HG03520 (cell line): ENCODE data around the gene ADAT3.
A peak's percentile ranks its signal among the peaks of the same experiment; 100 is the strongest.
"Not testable (repeated sequence)": the region's sequence is repeated elsewhere in the genome, so short reads cannot be mapped to it uniquely, and the experiment has no call there.

ENCODE experiments used
- ATAC-seq: cut with Tn5 transposase; IDR thresholded peaks from one replicate; pipeline ENCODE4 v1.9.1; 2021; ENCODE audit warnings: mild to moderate bottlenecking, moderate library complexity; ENCODE audit not compliant: unreplicated experiment

The ADAT3 gene

GRCh38 chr19:1866693-1867348 lies 38.4 kb upstream of the ADAT3 start:
- ATAC-seq, result no peak

DNA sequence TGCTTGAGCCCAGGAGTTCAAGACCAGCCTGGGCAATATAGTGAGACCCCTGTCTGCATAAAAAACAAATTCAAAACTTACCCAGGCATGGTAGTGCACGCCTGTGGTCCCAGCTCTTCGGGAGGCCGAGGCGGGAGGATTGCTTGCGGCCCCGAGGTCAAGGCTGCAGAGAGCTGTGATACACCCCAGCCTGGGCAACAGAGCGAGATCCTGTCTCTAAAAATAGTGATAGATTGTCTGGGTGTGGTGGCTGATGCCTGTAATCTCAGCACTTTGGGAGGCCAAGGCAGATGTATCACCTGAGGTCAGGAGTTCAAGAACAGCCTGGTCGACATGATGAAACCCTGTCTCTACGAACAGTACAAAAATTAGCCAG lies 37.9 kb upstream of the ADAT3 start:
- no peak for ATAC-seq

DNA sequence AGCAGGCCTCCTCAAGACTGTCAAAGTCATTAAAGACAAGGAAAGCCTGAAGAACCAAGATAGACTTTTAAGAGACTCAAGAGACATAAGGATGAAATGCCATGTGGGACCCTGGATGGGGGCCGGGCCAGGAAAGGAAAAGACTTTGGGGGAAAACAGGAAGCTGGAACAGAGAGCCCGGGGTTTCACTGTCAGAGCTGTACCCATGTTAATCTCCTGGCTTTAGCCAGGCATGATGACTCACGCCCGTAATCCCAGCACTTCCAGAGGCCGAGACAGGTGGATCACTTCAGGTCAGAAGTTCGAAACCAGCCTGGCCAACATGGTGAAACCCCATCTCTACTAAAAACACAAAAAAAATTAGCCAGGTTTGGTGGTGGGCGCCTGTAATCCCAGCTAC lies 36.2 kb upstream of the ADAT3 start:
- ATAC-seq, result no peak

DNA sequence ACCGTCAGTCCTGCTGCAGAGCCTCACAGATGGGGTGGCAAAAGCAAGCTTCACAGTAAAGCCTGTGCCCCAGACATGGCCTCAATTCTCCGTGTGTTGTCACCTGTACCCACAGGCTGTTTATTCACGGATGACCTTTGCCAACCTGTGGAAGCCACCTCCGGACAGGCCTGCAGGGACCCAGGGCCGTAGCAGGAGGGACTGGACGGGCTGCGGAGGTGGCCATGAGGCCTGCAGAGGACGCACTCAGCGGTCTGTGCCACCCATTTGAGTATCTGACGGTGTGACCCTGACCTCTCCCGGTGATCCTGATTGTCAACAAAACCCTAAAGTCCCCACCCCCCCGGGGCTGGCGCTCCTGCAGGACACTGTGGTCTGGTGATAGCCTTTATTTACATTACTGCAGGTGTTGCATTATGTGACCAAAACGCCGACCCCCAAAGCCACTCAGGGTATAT lies 34.0 kb upstream of the ADAT3 start:
- ATAC-seq, result no peak

DNA sequence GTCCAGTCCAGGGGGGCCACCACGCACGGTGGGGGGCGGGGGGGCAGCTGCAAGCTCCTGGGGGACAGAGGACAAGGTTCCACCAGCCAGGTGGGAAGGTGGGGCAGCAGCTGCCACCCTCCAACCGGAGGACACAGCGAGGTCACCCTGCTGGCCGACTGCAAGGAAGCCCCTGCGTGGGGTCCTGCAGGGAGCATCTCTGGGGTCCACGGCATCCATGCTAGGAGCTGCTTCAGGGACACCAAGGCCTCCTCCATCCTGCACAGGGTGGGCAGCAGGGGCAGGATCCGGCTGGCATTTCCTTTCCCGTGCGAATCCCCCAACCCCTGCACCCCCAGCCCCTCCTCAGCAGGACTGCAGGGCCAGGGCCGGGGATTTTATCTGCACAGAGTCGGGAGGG lies 33.6 kb upstream of the ADAT3 start:
- ATAC-seq, result no peak

- no peak for ATAC-seq
Observed at GRCh38 chr19:1872807-1873523, 32.2 kb upstream of the ADAT3 start.

- ATAC-seq, result no peak
Observed at GRCh38 chr19:1873524-1874473, 31.4 kb upstream of the ADAT3 start.

DNA sequence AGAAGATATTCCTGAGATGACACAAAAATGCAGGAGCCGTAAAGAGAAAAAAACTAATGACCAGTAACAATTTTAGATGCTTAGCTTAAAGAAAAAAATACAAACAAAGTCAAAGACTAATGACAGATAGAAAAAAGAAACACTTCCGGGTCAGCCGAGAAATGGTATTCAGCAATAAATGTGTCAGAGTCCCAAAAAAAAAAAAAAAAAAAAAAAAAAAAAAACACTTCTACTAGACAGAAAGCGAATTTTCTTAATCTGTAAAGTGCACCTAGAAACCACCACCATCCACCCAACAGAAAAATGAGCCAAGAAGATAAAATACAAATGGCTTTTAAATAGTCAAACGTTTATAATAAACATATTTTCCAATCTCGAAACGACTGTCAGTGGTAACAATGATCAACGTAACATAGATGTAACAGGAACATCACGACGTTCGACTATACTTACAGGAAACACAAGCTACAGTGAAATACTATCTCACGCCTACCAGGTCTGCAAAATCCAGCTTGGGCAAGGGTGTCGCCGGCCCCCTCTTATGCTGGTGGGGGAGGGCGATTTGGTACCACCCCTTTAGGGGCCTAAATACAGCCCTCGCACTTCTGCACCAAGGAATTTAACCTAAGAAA lies 30.5 kb upstream of the ADAT3 start:
- ATAC-seq, result no peak

GRCh38 chr19:1875265-1875645 lies 29.9 kb upstream of the ADAT3 start:
- not testable (repeated sequence) for ATAC-seq

GRCh38 chr19:1875646-1876495 lies 29.3 kb upstream of the ADAT3 start:
- ATAC-seq, result peak; percentile 80

DNA sequence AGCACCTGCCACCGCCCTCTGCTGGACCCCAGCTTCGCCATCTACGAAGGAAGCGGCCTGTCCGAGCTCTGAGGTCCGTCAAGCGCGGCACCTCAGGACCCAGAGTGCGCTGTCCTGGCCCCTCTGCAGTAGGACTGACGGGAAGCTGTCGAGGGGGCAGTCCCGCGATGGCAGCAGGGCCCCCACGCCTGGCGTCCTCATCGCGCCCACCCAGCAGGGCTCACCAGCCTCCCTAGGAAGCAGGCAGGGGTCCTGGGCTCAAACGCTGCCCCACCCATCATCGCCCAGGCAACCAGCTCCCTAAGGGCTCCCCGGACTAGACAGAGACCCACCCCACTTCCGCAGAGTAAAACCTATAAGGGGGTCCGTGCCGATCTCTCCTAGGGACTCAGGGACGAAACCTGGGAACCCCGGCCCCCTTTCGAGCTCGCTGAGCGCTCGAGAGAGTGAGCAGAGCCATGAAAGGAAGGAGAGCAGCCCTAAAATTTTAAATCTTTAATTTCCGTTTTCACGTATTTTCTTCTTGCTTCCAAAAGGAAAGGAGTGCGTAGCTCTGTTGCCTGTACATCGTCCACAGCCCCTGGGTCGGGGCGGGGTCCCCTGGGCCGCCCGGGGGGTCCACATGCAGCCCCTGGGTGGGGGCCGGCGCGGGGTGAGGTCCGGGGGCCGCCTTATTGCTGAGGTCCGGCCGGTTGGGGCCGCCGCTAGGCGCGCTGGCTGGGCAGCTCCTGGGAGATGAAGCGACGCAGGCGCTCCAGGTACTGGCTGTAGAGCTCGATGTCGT lies 28.5 kb upstream of the ADAT3 start:
- not testable (repeated sequence) for ATAC-seq

- not testable (repeated sequence) for ATAC-seq
Observed at GRCh38 chr19:1877280-1877660, 27.9 kb upstream of the ADAT3 start.

GRCh38 chr19:1878583-1878982 lies 26.6 kb upstream of the ADAT3 start:
- not testable (repeated sequence) for ATAC-seq

DNA sequence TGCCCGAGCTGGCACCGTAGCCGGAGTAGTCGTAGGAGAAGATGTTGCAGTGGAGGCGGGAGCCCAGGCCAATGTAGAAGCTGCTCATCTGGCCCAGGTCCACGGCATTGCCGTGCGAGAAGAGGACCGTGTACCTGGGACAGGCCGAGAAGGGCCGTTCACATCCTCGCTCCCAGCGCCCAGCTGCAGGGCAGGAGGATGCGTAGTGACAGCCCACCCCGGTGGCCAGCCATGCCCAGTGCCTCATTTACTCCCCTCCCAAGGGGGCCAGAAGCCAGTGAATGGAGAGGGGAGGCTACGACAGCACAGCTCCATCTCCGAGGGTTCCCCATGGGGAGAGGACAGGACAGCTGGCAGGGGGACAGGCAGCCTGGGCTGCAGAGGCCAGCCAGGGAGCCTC lies 25.2 kb upstream of the ADAT3 start:
- ATAC-seq, result not testable (repeated sequence)

- ATAC-seq, result no peak
Observed at GRCh38 chr19:1880611-1881392, 24.4 kb upstream of the ADAT3 start.

- ATAC-seq, result not testable (repeated sequence)
Observed at GRCh38 chr19:1881393-1882088, 23.7 kb upstream of the ADAT3 start.

DNA sequence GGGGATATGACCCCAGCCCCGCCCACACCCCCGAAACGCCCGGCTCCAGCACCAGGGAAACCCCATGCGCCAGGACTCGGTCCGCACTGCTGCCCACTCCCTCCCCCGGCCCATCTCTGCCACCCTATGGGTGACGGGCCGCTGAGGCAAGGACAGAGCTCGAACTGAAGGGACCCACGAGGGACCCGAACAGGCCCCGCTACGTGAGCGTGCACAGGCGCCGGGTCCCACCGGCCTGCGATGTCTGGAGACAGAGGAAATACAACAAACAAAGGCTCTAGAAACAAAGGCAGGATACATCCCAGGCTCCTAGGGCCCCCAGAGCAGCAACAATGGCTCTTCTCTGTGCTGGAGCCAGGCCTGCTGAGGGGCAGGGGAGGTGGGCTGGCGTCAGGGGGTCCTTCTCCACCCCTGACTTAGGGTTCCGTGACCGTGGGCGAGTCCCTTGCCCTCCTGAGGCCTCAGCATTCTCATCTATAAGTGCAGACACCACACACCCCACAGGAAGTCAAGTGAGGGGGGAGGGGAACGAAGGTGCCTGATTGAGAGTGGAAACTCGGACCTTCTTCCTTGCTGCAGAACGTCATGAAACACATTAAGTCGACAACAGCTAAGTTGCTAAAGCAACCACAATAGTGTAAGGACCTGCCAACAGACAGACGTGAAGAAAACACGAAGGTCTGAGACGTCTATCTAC lies 23.0 kb upstream of the ADAT3 start:
- ATAC-seq, result no peak
